K562 (cell line): ENCODE measurements around the gene POLR2L. TPM values are rescaled to one million over a fixed set of nuclear protein-coding genes. Genes with fewer than 3 reads are reported as not detected.
A peak's percentile ranks its signal among the peaks of the same experiment; 100 is the strongest.

Experiments used
- ATAC-seq: fragments of 200-7000 bp; cut with Tn5 transposase; 3 replicates; pipeline ENCODE4 v1.9.1; 2020; ENCODE audit warnings: moderate library complexity
- BruUV-seq: library from RNA; stranded (reverse); fragments of 400-500 nt; replicated peaks from 2 replicates; lab custom pipeline; 2021; lab: Mats Ljungman, UMichigan
- CTCF ChIA-PET: fragments of 300-600 bp; formaldehyde crosslinking; extraction: SDS; loops from one replicate; lab custom pipeline; 2021; ENCODE audit warnings: low intra/inter-chr PET ratio; lab: Yijun Ruan, JAX
- POLR2A ChIA-PET: fragments of 300-600, 350-650 bp; sonication (Branson Sonifier 250); formaldehyde crosslinking; extraction: SDS; loops from one replicate; lab custom pipeline; 2021; ENCODE audit warnings: antibody characterized with exemption, inconsistent platforms; lab: Yijun Ruan, JAX
- DNase-seq, 4 experiments: peaks; one replicate each; pipeline versions ENCODE4 v3.0.0 to v3.0.0-alpha.2; 2011 to 2018; ENCODE audit warnings: low spot score in 3 of 4, mixed read lengths in 3 of 4; ENCODE audit errors: extremely low read depth in 1 of 4
- FAIRE-seq: peaks from 2 replicates; lab custom pipeline; 2011; peaks lifted over from hg19 to GRCh38; lab: Jason Lieb, UNC
- H2AFZ ChIP-seq: 2 replicates; pipeline ENCODE4 v1.6.0; 2011; ENCODE audit warnings: low read depth, low read length, control low read depth, inconsistent platforms
- H3K27ac ChIP-seq: fragments of 200-600 bp; 3 replicates; pipeline ENCODE4 v1.8.0; 2011; ENCODE audit warnings: low read depth, mild to moderate bottlenecking, control low read depth, inconsistent platforms, low read length, moderate library complexity, mixed read lengths; ENCODE audit errors: extremely low read depth
- H3K27me3 ChIP-seq, 2 experiments: fragments of 300-600 bp in 1 of 2; 2 replicates in 1 of 2; 3 replicates in 1 of 2; pipeline versions ENCODE4 v1.6.0 to v1.8.0; 2011; ENCODE audit warnings: inconsistent platforms in 2 of 2, low read length in 2 of 2, mild to moderate bottlenecking in 1 of 2, mixed read lengths in 1 of 2, moderate library complexity in 1 of 2; ENCODE audit not compliant: control insufficient read depth in 2 of 2, insufficient read depth in 2 of 2
- H3K36me3 ChIP-seq: fragments of 300-600 bp; 3 replicates; pipeline ENCODE4 v1.8.0; 2011; ENCODE audit warnings: mild to moderate bottlenecking, low read length, inconsistent platforms; ENCODE audit not compliant: control insufficient read depth, insufficient read depth
- H3K4me1 ChIP-seq, 2 experiments: fragments of 200-600 bp in 1 of 2; replicated peaks in 1 of 2; 2 replicates in 1 of 2; 3 replicates in 1 of 2; pipeline versions ENCODE4 v1.5.1 to v1.8.0; 2011; ENCODE audit warnings: inconsistent platforms in 2 of 2, low read length in 2 of 2, mild to moderate bottlenecking in 1 of 2, mixed read lengths in 1 of 2, moderate library complexity in 1 of 2; ENCODE audit not compliant: control insufficient read depth in 2 of 2, insufficient read depth in 2 of 2
- H3K4me2 ChIP-seq: 2 replicates; pipeline ENCODE4 v1.6.1; 2011; ENCODE audit warnings: low read length, control low read depth, inconsistent platforms, mixed read lengths; ENCODE audit not compliant: insufficient read depth
- H3K4me3 ChIP-seq: fragments of 200-600 bp; sonication (generic), shearing (Covaris generic); 2 replicates; pipeline ENCODE4 v1.5.1; 2016; ENCODE audit warnings: control low read depth, inconsistent platforms
- H3K79me2 ChIP-seq: fragments of 200-600 bp; 3 replicates; pipeline ENCODE4 v1.8.0; 2011; ENCODE audit warnings: low read length, inconsistent platforms; ENCODE audit not compliant: control insufficient read depth, insufficient read depth
- H3K9ac ChIP-seq, 2 experiments: 2 replicates each; pipeline versions ENCODE4 v1.6.0 to v1.6.1; 2011; ENCODE audit warnings: low read depth in 2 of 2, low read length in 2 of 2, control low read depth in 1 of 2, inconsistent platforms in 1 of 2, mild to moderate bottlenecking in 1 of 2, mixed read lengths in 1 of 2; ENCODE audit not compliant: insufficient read depth in 1 of 2
- H3K9me1 ChIP-seq: one replicate; pipeline ENCODE4 v1.6.0; 2011; ENCODE audit warnings: inconsistent platforms, mild to moderate bottlenecking, low read length, moderate library complexity; ENCODE audit not compliant: control insufficient read depth, insufficient read depth
- H3K9me3 ChIP-seq: replicated peaks from 2 replicates; pipeline ENCODE4 v1.5.1; 2011; ENCODE audit warnings: low read depth, low read length, inconsistent platforms; ENCODE audit not compliant: control insufficient read depth, insufficient read depth
- H4K20me1 ChIP-seq: replicated peaks from 2 replicates; pipeline ENCODE4 v1.6.1; 2011; ENCODE audit warnings: low read length, inconsistent platforms, mixed read lengths; ENCODE audit not compliant: control insufficient read depth, insufficient read depth
- ARID2 ChIP-seq: fragments of 450-650 bp; IDR thresholded peaks from 2 replicates; pipeline ENCODE4 v1.6.1; 2017; ENCODE audit warnings: antibody characterized with exemption, mild to moderate bottlenecking
- CEBPG ChIP-seq, 3 experiments: fragments of 200-800 bp in 1 of 3; sonication (Bioruptor generic) in 1 of 3; sonication (generic) in 1 of 3; formaldehyde crosslinking in 1 of 3; IDR thresholded peaks in 2 of 3; conservative IDR thresholded peaks in 1 of 3; 2 replicates each; pipeline versions ENCODE4 v1.6.1 to v1.8.0; 2016 to 2022; ENCODE audit warnings: missing compliant biosample characterization in 2 of 3, missing genetic modification characterization in 2 of 3, mild to moderate bottlenecking in 1 of 3, missing genetic modification reagents in 1 of 3
- CREB3L1 ChIP-seq: fragments of 450-650 bp; IDR thresholded peaks from 2 replicates; pipeline ENCODE4 v1.6.1; 2014; ENCODE audit warnings: low read depth, mild to moderate bottlenecking, moderate library complexity, borderline replicate concordance
- DPF2 ChIP-seq: fragments of 450-650 bp; IDR thresholded peaks from 2 replicates; pipeline ENCODE4 v1.6.1; 2016
- EP400 ChIP-seq: fragments of 450-650 bp; IDR thresholded peaks from 2 replicates; pipeline ENCODE4 v1.6.1; 2017; ENCODE audit warnings: antibody characterized with exemption, mild to moderate bottlenecking, moderate library complexity
- ESRRA ChIP-seq: fragments of 450-650 bp; IDR thresholded peaks from 2 replicates; pipeline ENCODE4 v1.6.1; 2014; ENCODE audit warnings: low read depth, mild to moderate bottlenecking, moderate library complexity, borderline replicate concordance
- ETV1 ChIP-seq: fragments of 450-650 bp; conservative IDR thresholded peaks from 2 replicates; pipeline ENCODE4 v1.6.1; 2016; ENCODE audit warnings: missing genetic modification characterization, control low read depth, low read depth, missing compliant biosample characterization
- FOXJ2 ChIP-seq: fragments of 200-800 bp; sonication (Bioruptor generic); IDR thresholded peaks from 2 replicates; pipeline ENCODE4 v1.6.1; 2016; ENCODE audit warnings: missing genetic modification characterization, missing compliant biosample characterization
- KDM2B ChIP-seq: fragments of 250-450 bp; sonication (Bioruptor Pico); IDR thresholded peaks from 2 replicates; pipeline ENCODE4 v1.8.0; 2021; ENCODE audit warnings: mild to moderate bottlenecking, moderate library complexity
- NFIC ChIP-seq: fragments of 450-650 bp; IDR thresholded peaks from 2 replicates; pipeline ENCODE4 v1.6.1; 2017; ENCODE audit warnings: mild to moderate bottlenecking, inconsistent platforms
- POLR2H ChIP-seq: IDR thresholded peaks from 2 replicates; pipeline ENCODE4 v1.6.1; 2016; ENCODE audit warnings: missing genetic modification characterization, low read depth, mild to moderate bottlenecking, control low read depth, missing compliant biosample characterization, moderate library complexity
- TAF7 ChIP-seq: fragments of 450-650 bp; IDR thresholded peaks from 2 replicates; pipeline ENCODE4 v1.6.1; 2016; ENCODE audit warnings: missing genetic modification characterization, missing compliant biosample characterization
- ZBED1 ChIP-seq: IDR thresholded peaks from 2 replicates; pipeline ENCODE4 v1.6.1; 2014
- ZFP30 ChIP-seq: fragments of 250-450 bp; sonication (Bioruptor Pico); IDR thresholded peaks from 2 replicates; pipeline ENCODE4 v1.8.0; 2022; ENCODE audit warnings: moderate library complexity, mild to moderate bottlenecking, inconsistent platforms, borderline replicate concordance
- WGBS: fragments of 100-300 bp; shearing (Covaris generic); methylation state at CpG from one replicate; pipeline ENCODE4 v1.1.6; 2016; ENCODE audit warnings: low coverage, mixed read lengths; ENCODE audit not compliant: insufficient coverage; ENCODE audit errors: missing lambda C conversion rate; 5-methylcytosine and 5-hydroxymethylcytosine counted together
- in situ Hi-C: fragments of 300-500 bp; cut with MboI; formaldehyde crosslinking; loops from 4 replicates; pipeline ENCODE4 v1.15.0; 2018; ENCODE audit warnings: inconsistent platforms, mixed read lengths
- intact Hi-C: fragments of 100-400 bp; cut with micrococcal nuclease; formaldehyde crosslinking; loops from 2 replicates; pipeline ENCODE4 v1.14.2; 2022
- polyA plus RNA-seq, 8 experiments: library from polyadenylated mRNA; depleted of rRNA in 4 of 8; stranded (reverse) in 5 of 8; unstranded in 3 of 8; fragments of >200 nt; fragmentation: Nextera tagmentation in 2 of 8; fragmentation: Illumina TruSeq in 1 of 8; extraction: Ambion mirVana in 2 of 8; extraction: Trizol in 1 of 8; gene quantifications; 2 replicates each; pipeline versions ENCODE4 v1.2.1 to v1.2.3, GENCODE V29; 2011 to 2014; ENCODE audit warnings: inconsistent platforms in 1 of 8, missing spikeins in 1 of 8
- total RNA-seq, 7 experiments: library from RNA; depleted of rRNA in 6 of 7; stranded (reverse); fragments of >200 nt in 6 of 7; fragmentation: Illumina TruSeq in 2 of 7; extraction: Trizol in 2 of 7; gene quantifications; 2 replicates each; pipeline versions ENCODE4 v1.2.1 to v1.2.3, GENCODE V29; 2011 to 2021; ENCODE audit warnings: low replicate concordance in 1 of 7

The POLR2L gene
- total and polyA plus RNA-seq, 9 of the 15 experiments (the other 6 are each of a cell fraction or from before 2014, with no cell fraction given), result 38.3 to 688 (median 108) TPM

- Histone ChIP-seq H4K20me1 (no peaks in the 10 kb centered on the region), H3K9me3 (no peaks in the 10 kb centered on the region), H3K9ac (peak overlapping the region; percentile 75 to 94), H3K79me2 (peaks cover 5% of the 10 kb centered on the region; the same call in 2 of the 3 replicates), H3K4me1 (peaks cover 24 to 93% of the 10 kb centered on the region in 2 experiments), H3K4me3 (peak overlapping the region; percentile 52), H2AFZ (peak overlapping the region; percentile 95), H3K9me1 (peaks cover 5% of the 10 kb centered on the region), H3K27me3 (no peaks in the 10 kb centered on the region), H3K4me2 (peak overlapping the region; percentile 80), H3K27ac (peak overlapping the region; percentile 85), H3K36me3 (peaks cover 35% of the 10 kb centered on the region; the same call in 1 of the 3 replicates)
- ATAC-seq (peak; percentile 60), FAIRE-seq (no peak), DNase-seq (peak in 2 of 4 experiments; percentile 46 to 57)
- in situ Hi-C loops (no loop called here), intact Hi-C loops (no loop called here)
- ChIA-PET CTCF (no interaction called here), POLR2A (interaction anchor here (0.6 to 0.9 kb wide), 2 partner anchors 14 to 738 kb away, joined by 3 read pairs; no protein-coding TSS in a partner anchor)
- BruUV-seq, result no TSS peak
- WGBS, result 1% methylated on average over 19 of the region's 22 CpGs
- TF ChIP-seq CEBPG (CRISPR knock-in tag; IDR thresholded peaks at IDR 0.05) (peak; percentile 50; the same call in 1 of the 2 replicates), CEBPG (tag; conservative IDR thresholded peaks at IDR 0.05 in 1 of 2, IDR thresholded peaks at IDR 0.05 in 1 of 2) (peak in 1 of 2 experiments; percentile 45; a peak in 2 of 4 replicates), KDM2B (CRISPR knock-in tag) (0 out of 2 replicates have a peak, but pooled peaks have one; percentile 34), ARID2 (no peak), ESRRA (no peak), EP400 (no peak), ZFP30 (CRISPR knock-in tag) (no peak), TAF7 (tag) (no peak), FOXJ2 (no peak), NFIC (no peak), DPF2 (0 out of 2 replicates have a peak, but pooled peaks have one; percentile 2), ETV1 (tag) (no peak), ZBED1 (no peak), CREB3L1 (no peak), POLR2H (tag) (0 out of 2 replicates have a peak, but pooled peaks have one; percentile 5)
These were observed 15.5 kb downstream of the POLR2L start for GRCh38 chr11:826836-827145.
